Activated T-helper 9 cell treated with anti-CD3 and anti-CD28 coated beads, Interleukin-2, amount 50 U/mL, for 16 hours (primary cell): ENCODE measurements around the gene ACVR2A.
A peak's percentile ranks its signal among the peaks of the same experiment; 100 is the strongest.

ENCODE experiments used
- DNase-seq: peaks from one replicate; pipeline ENCODE4 v3.0.0-alpha.2; 2020; ENCODE audit warnings: low read depth

The ACVR2A gene

DNA sequence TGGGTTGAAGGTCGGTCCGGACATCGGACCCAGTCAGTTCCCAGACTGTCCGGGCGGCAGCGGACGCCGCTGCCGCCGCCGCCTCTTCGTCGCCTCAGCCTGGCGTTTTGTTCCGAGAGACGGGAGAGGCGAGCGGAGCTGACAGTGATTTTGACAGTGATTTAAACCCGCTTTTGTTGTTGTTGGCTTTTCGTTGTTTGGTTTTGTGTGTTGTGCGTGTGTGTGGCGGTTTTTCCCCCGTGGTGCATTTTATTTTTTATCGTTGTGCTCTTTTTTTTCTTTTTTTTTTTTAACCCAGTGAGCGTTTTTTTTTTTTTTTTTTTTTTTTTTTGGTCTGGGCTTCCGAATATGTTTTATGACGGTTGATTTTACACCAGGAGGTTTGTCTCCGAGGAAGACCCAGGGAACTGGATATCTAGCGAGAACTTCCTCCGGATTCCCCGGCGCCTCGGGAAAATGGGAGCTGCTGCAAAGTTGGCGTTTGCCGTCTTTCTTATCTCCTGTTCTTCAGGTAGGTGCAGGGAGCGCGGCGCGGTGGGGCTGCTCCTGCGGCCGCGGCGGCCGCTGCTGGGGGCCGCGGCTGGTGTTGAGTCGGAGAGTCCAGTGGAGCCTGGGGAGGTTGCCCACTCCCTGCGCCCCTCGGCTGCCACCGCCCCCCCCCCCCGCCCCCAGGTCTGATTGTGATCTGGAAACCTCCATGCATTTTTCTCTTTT, at the start of gene ACVR2A:
Gene ACVR2A, plus strand, starts transcription at position 333 of the 714 bp plus-strand sequence. Its CDS starts 124 bp downstream, at position 457.
- peak; percentile 12 for DNase-seq

DNA sequence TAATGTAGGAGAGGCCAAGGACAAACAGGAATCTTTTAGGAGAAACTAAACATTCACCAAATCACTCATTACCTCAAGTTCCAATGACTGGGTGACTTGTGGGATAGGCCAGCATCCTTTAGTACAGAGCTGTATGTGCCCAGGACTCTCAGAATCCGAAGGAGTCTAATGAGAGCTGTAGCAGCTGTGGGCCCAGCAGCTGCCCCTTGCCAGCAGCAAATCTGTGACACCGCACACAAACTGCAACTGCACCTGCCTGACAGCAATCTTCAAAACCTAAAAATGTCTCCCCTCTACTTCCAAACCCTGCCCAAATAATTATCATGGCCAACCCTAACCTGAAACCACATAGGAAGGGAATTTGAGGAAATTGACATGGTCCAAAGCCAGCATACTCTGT, 44.5 kb upstream of the ACVR2A start:
- no peak for DNase-seq

DNA sequence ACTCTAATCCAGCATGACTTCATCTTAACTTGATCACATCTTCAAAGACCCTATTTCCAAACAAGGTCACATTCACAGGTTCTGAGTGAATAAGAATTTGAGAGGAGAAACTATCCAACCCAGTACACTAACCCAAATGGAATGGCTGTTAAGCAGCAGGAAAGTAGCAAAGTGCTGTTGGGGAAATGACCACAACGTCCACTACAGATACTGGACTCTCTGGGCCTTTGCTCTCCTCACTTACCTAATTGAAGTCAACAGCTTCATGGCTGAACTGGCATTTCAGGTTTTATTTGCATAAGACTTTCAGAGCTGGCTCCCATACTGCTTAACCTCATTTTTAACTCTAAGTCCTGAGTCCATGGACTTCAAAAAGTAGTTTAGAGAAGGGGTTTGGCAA, 38.0 kb upstream of the ACVR2A start:
- no peak for DNase-seq

DNA sequence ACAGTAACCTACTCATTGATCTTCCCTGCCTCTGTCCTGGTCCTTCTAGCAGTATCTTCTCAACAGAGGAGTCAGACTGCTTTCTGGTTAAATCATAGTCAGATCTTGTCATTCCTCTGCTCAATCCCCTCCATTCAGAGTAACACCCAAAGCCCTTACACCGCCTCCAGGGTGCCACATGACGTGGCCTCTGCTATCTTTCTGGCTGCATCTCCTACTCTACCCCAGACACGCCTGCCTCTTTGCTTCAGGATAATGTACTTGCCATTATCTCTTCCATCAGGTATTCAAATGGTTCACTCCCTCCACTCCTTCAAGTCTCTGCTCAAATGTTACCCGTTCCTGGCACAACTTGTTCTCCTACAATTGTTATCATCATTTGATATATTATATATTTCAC, 36.3 kb upstream of the ACVR2A start:
- DNase-seq, result no peak

DNA sequence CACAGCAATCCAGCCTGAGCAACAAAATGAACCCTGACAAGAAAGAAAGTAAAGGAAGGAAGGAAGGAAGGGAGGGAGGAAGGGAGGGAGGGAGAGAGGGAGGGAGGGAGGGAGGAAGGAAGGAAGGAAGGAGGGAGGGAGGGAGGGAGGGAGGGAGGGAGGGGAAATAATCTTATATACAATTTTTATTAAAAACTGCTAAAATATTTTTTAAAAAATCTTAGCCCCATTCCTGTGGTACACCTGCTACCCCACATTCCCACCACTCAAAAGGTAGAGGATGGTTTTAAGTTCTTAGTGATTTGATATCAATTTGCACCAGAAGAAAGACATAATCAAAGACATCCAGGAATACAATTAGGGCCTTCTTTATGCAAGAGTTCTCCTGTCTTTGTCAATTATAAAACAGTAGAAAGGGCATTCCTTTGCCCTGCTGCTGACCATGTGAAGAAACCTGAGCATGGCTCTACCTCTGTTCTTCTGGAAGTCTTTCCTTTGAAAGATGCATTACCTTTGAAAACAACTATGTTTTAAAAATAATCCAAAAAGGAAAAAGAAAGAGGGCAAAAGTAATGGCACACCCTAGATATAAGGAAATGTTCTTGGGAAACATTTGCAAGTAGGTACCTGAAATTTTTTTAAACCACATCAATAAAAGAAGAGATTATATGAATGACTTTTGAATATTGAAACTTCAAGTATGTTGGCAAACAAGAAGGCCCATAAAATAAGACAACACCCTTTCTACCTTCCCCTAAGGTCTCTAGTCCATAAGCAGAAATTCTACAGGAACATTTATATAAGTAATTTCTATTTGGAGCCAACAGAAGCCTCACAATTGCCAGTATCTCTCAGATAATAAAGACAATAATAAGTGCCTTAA, 33.7 kb upstream of the ACVR2A start:
- DNase-seq, result no peak

DNA sequence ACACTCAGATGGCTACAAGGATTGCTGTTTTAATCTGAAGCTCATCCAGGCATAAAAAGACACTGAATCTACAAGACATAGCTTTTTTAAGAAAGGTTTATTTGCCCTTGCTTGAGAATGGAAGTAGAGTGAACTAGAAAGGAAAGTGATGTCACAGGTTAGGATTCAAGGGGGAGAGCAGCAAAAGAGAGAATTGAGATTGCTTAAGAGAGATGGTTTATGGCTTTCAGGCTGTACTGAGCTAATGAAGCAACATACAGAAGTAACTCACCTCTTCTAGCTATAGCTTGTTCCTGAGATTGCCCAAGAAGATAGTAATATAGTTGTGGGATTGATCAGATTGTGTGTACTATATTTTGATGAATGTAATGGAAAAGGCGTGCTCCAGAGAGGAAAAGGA, 26.1 kb upstream of the ACVR2A start:
- DNase-seq, result no peak

DNA sequence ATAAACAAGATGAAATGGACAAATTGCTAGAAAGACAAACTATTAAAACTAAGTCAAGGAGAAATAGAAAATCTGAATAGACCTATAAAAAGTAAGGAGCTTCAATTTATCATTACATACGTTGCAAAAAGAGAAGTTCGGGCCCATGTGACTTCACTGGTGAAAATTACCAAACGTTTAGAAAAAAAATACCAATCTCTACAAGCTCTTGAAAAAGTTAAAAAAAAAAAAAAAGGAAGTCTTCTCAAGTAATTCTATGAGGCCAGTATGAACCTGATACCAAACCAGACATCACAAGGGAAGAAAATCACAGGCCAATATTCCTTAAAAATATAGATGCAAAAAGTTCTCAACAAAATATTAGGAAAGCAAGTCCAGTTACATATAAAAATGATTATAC, 20.2 kb upstream of the ACVR2A start:
- no peak for DNase-seq

DNA sequence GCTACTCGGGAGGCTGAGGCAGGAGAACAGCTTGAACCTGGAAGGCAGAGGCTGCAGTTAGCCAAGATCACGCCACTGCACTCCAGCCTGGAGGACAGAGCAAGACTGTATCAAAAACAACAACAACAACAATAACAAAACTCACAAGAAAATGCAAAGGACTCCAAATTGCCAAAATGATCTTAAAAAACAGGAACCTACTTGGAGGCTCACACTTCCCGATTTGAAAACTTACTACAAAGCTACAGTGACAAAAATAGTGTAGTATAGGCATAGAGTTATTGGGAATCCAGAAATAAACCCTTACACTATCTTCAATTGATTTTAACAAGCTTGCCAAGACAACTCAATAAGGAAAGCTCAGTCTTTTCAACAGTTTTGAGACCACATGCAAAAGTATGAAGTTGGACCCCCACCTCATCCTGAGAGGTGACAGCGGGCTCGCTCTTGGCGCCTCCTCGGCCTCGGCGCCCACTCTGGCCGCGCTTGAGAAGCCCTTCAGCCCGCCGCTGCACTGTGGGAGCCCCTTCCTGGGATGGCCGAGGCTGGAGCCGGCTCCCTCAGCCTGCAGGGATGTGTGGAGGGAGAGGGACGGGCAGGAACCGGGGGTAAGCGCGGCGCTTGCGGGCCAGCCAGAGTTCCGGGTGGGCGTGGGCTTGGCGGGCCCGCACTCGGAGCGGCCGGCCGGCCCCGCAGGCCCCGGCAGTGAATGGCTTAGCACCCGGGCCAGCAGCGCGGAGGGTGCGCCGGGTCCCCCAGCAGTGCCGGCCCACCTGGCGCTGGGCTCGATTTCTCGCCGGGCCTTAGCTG, 18.3 kb upstream of the ACVR2A start:
- no peak for DNase-seq

DNA sequence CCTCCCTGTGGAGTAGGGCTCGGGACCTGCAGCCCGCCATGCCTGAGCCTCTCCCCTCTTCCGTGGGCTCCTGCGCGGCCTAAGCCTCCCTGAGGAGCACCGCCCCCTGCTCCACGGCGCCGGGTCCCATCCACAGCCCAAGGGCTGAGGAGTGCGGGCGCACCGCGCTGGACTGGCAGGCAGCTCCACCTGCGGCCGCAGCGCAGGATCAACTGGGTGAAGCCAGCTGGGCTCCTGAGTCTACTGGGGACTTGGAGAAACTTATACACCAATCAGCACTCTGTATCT, 17.8 kb upstream of the ACVR2A start:
- no peak for DNase-seq

DNA sequence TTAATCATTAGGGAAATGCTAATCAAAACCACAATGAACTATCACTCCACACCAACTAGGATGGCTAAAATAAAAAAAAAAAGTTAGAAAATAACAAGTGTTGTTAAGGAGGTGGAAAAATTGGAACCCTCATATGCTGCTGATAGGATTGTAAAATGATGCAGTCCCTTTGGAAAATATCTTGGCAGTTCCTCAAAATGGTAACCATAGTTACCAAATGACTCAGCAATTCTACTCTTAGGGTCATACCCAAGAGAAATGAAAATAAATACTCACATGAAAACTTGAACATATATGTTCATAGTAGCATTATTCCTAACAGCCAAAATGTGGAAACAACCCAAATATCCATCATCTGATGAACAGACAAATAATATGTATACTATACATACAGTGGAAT, 15.7 kb upstream of the ACVR2A start:
- DNase-seq, result no peak

DNA sequence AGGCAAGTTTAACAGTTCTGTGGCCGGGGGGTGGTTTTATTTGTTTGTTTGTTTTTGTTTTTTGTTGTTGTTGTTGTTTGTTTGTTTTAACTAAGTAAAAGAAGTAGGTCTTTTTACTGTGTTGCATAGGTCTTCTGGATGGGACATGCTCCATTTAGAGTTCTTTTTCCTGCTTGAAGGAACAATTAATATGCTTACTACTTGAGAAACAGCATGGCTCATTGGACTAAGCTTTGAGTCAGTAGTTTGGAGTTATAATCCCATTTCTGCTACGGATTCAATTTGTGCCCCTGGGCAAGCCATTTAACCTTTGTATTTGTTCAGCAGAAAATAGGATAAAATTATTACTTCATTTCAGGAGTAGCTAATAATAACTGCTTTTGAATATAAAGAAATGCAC, 8.7 kb upstream of the ACVR2A start:
- DNase-seq, result no peak

DNA sequence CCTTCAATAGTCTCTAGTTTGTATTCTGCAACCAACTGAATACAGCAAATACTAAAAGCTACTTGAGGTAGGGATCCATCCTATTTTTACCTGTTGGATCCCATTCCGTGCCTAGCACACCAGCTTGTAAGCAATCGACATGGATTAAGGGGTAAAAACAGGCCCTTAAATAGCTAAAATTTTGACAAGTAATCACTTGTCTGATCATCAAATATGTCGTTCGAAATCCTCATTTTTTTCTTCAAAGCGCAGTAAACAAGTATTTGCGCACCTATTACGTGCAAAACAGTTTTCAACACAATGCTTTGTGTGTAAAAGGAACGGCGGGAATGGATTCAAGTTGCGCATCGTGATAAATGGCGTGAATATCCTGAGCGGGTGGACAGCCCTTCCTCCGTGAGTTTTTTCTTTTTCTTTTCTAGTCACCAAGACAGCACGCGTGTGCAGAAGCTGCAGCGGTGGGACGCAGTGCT, 1.4 kb upstream of the ACVR2A start:
- no peak for DNase-seq

DNA sequence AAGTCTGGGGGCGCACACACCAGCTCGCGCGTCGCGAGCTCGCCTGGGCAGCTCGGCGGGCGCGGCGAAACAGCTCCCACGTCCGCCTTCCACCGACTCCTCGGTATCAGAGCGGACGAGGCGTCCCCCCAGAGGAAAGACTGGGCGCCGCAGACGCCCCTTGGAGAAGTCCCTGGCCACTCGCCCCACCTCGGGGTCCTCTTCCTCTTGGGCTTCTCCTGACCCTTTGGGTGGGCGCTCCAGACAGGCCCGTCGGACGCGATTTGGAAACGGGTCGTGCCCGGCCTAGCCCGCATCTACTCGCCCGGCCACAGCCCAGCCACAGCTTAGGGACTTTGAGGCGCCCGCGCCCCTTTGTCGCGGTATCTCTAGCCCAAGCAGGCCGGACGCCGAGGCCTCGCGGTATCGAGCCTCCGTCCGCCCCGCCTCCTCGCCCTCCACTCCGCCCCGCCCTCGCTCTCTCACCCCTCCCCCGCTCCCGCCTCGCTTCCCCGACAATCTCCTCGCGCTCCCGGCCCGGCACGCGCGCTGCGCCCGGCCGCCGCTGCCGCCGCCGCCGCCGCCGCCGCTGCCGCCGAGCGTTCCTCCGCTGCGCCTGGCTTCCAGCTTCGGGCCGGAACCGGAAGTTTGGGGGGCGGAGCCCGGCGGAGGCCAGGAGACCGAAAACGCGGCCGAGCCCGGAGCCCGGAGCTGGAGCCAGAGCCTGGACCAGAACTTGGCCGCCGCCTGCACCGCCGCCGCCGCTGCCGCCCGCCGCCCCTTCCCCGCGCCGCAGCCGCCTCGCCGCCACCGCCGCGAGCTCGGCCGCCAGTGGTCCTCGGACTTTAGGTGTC, 749 bp upstream of the ACVR2A start:
- peak; percentile 81 for DNase-seq

DNA sequence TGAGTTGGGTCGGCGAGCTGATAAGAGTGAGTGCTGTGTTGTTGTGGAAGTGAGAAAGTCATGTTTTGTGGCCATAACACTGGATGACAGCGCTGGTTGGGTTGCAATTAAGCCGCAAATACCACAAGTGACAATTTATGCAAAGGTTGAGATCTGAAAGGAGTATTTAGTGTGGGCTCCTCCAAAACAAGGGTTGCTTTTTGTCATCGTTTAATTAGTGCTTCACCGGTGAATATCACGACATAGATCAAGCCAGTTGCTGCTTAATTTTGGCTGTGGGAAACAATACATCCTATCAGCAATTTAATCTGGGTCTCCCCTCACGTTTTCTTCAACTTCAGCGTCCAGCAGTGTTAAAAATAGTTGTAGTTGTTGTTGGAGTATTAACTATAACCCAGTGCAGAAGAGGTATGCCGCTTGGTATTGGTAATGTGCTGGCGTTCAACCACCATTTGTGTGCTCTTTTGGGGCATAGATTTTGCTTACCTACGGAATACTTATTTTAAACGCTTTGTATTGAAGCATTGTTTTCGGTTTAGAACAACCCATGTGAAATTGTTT, 662 bp downstream of the ACVR2A start:
- peak; percentile 13 for DNase-seq

DNA sequence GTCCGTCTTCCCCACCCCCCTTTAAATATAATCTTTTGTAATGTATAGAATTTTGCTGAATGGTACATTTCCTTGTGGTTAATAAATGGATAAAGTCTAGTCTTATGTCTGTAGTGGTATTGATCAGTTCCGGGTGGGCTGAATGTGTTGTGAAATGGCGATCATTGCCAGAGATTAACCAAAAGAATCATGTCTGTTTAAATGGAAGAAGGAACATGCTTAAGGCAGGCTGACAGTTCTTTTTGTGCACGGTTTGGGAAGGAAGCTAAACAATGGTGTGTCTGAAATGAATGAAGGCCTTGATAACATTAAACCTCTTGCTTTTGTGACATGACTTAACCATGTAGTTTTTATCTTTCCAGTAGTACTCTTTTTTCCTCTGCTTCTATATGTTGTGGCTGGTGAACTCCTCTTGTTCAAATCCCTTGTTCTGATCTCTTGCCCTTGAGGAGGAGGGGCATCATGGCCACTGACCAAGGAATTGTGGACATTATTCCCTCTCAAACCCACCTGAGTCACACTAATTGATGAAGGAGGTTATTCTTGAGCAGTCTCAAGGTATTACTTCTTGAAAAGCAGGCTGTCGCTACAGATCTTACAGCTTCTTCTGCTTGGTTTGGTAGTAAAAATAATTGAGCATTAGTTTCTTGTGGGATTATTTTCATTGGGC, 1.7 kb downstream of the ACVR2A start:
- DNase-seq, result no peak

DNA sequence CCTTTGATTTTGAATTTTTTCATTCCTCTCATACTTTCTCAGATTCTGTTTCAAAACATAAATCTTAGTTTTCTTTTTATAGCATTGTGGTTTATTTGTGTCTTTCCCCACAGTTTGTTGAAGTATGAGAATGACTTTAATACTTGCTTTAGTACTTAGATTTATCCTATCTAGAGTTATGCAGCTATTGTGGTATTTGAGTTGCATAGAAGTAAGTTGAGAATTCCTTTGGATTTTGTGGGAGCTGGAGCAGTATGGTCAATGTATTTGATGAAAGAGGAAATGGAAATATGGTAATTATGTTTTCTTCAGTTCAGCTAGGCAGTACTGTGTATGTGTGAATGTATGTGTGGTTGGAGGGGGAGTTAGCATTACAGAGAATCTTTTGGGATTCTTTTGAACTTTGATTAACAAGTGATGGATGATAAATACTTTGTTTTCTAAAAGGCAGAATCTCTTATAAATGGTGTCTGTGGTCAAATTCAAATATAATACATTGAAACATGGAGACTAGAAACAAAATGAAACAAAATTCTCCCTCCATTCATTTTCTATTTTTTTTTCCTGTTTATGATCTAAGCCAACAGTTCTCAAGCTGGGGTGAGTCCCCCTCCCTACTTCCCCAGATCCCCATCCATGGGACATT, 3.0 kb downstream of the ACVR2A start:
- no peak for DNase-seq

DNA sequence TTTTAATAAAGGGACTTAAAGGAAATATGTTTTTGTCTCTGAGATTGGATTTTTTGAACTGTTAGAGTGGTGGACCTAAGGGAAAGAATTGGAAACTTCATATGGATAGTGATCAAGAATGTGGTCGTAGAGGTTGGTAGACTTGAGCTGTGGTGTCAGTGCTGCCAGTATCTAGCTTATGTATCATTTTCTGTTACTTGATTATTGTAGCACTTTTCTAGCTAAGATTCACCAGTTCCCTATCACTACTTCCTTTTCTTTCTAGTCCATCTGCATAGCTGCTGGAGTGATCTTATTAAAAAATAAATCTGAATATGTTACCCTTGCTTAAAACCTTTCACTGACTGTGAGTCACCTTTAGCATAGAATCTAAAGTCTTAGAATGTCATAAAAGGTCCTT, 6.0 kb downstream of the ACVR2A start:
- DNase-seq, result no peak

DNA sequence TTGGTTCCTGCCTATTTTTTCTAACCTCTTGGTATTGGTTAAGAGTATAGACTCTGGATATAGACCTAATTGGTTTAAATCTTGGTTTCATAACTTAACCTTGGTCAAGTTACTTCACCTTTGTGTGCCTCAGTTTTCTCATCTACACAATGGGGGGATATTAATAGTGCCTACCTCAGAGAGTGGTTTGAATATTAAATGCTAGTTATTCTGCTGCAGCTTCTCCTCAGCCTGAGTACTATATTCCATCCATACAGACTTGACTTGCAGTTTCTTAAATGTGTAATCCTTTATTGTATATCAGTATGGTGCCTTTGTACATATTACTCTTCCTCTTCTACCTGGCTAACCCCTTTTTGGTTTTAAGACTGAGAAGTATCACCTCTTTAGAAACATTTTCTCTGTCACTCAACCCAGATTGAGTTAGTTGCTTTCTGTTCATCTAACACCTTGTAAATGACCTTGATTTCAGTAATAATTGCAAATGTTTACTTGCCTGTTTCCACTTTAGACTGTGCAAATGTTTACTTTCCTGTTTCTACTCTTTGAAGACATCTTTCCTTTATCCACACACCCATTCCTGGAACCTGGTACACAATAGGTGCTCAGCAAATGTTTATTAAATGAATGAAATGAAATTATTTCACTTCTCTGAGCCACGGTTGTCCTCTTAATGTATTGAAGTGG, 6.6 kb downstream of the ACVR2A start:
- no peak for DNase-seq

DNA sequence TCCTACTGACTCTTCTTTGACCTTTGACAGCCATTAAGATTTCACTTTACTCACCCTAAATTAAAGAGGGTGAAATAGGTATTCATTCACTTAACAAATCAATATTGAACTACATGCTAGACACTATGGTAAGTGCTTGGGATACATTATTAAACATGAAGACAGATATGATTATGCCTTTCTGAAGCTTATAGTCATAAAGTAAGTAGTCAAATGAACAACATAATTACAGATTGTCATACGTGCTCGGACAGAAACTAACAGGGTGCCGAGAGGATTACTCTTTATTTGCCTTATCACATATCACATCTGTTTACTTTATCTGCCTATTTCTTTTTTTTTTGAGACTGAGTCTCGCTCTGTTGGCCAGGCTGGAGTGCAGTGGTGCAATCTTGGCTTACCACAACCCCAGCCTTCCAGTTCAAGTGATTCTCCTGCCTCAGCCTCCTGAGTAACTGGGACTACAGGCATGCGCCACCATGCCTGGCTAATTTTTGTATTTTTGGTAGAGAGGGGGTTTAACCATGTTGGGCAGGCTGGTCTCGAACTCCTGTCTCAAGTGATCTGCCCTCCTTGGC, 9.8 kb downstream of the ACVR2A start:
- DNase-seq, result no peak
